GM15510 (cell line): ENCODE results near the gene PDE7B.

Experiments used
- POLR2A ChIP-seq: IDR thresholded peaks from 3 replicates; pipeline ENCODE4 v1.6.1; 2011; ENCODE audit warnings: borderline replicate concordance; ENCODE audit not compliant: insufficient read length; ENCODE audit errors: extremely low read depth

PDE7B gene

GRCh38 chr6:136085370-136086115 is 234.0 kb downstream of the PDE7B start:
- no peak for TF ChIP-seq POLR2A

GRCh38 chr6:136086686-136087085 is 235.2 kb downstream of the PDE7B start:
- no peak for TF ChIP-seq POLR2A

DNA sequence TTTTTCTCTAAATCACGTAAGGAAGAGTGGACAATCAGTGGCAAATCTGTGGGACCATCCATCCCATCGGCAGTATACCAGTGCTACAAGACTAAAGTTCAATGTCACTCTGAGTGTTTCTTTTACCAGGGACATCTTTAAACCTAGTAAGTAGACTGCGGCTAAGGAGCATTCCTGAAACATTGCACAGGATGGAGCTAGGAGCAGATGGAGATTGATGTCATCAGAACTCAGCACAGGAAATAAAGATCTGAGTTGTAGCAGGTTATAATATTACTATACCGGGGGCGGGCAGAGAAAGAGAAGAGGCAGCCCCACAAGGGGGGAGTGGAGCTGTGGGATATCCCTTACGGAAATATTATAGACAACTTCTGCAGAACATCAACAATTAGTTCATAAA is 236.5 kb downstream of the PDE7B start:
- no peak for TF ChIP-seq POLR2A

- no peak for TF ChIP-seq POLR2A
These were observed 237.2 kb downstream of the PDE7B start for GRCh38 chr6:136088693-136089092.

- TF ChIP-seq POLR2A: no peak
These were observed 238.4 kb downstream of the PDE7B start for GRCh38 chr6:136089876-136090275.

DNA sequence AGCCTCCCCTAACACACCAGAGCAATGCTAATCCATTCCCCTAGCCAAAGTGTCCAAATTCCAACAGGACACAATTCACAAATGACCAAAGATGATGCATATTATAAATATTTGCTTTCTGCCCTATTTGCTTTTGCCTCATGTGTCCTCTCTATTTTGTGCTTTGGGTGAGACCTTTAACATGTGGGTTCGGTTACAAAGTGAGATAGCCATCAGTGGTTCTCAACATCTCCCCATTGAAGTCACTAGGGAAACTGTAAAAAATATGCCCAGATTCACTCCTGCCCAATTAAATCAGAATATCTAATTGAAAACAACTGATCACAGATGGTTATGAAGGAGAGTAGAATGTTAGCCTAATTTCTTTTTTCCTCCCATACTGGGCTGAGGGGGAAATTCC is 239.4 kb downstream of the PDE7B start:
- TF ChIP-seq POLR2A: no peak

GRCh38 chr6:136092897-136093296 is 241.4 kb downstream of the PDE7B start:
- no peak for TF ChIP-seq POLR2A

- TF ChIP-seq POLR2A: no peak
These were observed 242.3 kb downstream of the PDE7B start for GRCh38 chr6:136093835-136094234.

DNA sequence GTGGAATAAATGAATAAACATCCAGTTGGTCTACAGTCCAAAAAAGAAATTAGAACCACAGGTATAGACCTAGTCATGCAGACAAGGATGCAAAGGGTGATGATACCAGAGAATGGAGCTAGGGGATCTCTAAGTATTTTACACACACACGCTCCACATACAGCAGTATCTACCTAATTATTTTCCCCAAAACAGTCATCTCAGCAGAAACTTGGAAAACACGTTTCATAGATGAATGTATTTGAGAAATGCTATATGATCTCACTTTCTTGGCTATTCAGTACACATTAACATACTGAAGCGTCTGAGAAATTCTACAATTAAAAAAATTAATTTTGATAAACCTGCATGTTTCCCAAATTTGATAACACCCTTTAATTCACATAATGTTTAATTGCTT is 243.3 kb downstream of the PDE7B start:
- no peak for TF ChIP-seq POLR2A

- TF ChIP-seq POLR2A: no peak
These were observed 244.5 kb downstream of the PDE7B start for GRCh38 chr6:136095986-136096385.

DNA sequence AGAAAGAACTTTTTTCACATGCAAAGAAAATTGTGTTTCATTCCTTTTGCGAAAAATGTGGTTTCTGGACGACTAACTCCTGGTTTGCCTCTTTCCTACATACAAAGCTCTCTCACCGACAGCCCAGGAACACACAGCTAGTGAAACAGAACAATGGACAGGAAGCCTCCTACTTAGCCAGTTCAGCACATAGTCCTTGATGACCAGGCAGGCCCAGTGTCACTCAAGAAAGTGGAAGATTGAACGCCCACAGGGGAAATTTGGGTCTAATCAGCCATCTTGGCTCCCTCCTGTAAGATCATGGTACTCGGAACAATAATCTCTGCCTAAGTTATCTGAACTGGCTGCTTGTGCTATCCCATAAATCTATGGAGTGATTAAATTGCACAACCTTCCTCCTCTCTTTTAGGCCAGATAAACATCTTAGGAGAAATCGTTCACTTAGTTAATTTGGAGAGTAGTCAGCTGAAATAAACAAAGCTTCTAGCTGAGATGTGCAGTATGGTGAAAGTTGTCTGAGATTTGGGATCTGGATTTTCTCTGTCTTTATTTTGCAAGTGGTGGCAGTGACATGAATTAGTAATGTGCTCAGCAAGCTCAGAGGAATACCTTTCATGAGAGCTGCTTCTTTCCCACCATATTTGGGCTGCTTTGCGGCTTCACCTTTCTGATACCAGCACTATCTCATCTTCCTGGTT is 251.6 kb downstream of the PDE7B start:
- no peak for TF ChIP-seq POLR2A

GRCh38 chr6:136103763-136104311 is 252.3 kb downstream of the PDE7B start:
- TF ChIP-seq POLR2A: no peak

DNA sequence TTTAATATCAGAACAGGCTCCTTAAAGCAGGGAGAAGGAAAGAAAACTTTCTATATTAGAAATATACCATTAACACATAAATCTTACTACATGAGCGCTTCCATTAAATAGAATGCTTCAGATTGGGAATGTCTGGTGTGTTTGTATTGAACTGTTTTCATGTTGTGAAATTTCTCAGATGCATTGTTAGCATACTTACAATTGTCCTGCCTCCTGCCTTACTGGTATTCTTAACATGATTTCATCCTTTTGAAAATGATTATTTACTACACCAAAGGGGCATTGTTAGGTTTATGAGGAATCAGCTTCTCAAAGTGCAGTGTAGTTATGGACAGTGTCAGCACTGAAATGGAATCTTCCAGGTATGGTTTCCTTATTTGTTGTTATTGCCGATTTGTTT is 253.1 kb downstream of the PDE7B start:
- no peak for TF ChIP-seq POLR2A

GRCh38 chr6:136108361-136108945 is 257.0 kb downstream of the PDE7B start:
- no peak for TF ChIP-seq POLR2A

DNA sequence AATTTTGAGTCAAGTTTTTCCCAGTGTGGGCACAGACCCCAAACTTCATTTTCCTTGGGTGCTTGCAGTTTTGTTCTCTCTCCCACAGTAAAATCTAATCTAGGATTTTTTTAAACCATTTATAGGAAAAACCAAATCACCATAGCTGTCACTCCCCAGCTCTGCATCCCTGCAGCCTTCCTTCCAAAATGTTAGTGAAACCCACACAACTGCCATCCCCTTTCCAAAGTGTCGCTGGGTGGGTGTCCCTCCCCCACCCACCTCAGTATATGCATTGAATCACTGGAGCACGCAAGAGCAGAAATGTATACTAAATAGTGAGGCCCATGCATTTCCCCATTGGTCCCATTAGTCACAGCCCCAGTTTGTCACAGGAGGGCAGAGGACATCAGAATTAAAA is 260.3 kb downstream of the PDE7B start:
- TF ChIP-seq POLR2A: no peak
